Loucy (cell line): Measurements from ENCODE around the gene ESR1.

Source experiments
- CTCF ChIP-seq: fragments of 200-600 bp; sonication (generic); conservative IDR thresholded peaks from 2 replicates; pipeline ENCODE4 v1.5.1; 2014; ENCODE audit warnings: mild to moderate bottlenecking, antibody characterized with exemption, low read length
- EZH2phosphoT487 ChIP-seq: fragments of 200-600 bp; IDR thresholded peaks from 2 replicates; pipeline ENCODE4 v1.6.1; 2018; ENCODE audit warnings: antibody characterized with exemption, mild to moderate bottlenecking, moderate library complexity, borderline replicate concordance

GRCh38 chr6:151807513-151808370, at the start of gene ESR1:
- TF ChIP-seq CTCF (no peak), EZH2phosphoT487 (no peak)
